ENCODE data around the gene ARAP2.

ARAP2 gene

GRCh38 chr4:36053930-36054329 lies 190.4 kb downstream of the ARAP2 start:
- in situ Hi-C loops (cut with MboI; ENCODE audit: low sequenced_read_pairs) = no loop called here

GRCh38 chr4:36051634-36052033 lies 192.7 kb downstream of the ARAP2 start:
- in situ Hi-C loops (cut with MboI; ENCODE audit: low sequenced_read_pairs) = no loop called here

- in situ Hi-C loops (cut with MboI; ENCODE audit: low sequenced_read_pairs) = no loop called here
Observed at GRCh38 chr4:36046026-36046425, 198.3 kb downstream of the ARAP2 start.

GRCh38 chr4:36043901-36044300 lies 200.4 kb downstream of the ARAP2 start:
- in situ Hi-C loops (cut with MboI; ENCODE audit: low sequenced_read_pairs) = no loop called here

- in situ Hi-C loops (cut with MboI; ENCODE audit: low sequenced_read_pairs) = no loop called here
Observed at GRCh38 chr4:36043241-36043640, 201.1 kb downstream of the ARAP2 start.

- in situ Hi-C loops (cut with MboI; ENCODE audit: low sequenced_read_pairs) = no loop called here
Observed at GRCh38 chr4:36042122-36042970, 202.0 kb downstream of the ARAP2 start.

GRCh38 chr4:36041340-36041739 lies 203.0 kb downstream of the ARAP2 start:
- in situ Hi-C loops (cut with MboI; ENCODE audit: low sequenced_read_pairs) = no loop called here

- in situ Hi-C loops (cut with MboI; ENCODE audit: low sequenced_read_pairs) = no loop called here
Observed at GRCh38 chr4:36039026-36039425, 205.3 kb downstream of the ARAP2 start.

GRCh38 chr4:36038491-36038890 lies 205.8 kb downstream of the ARAP2 start:
- in situ Hi-C loops (cut with MboI; ENCODE audit: low sequenced_read_pairs) = no loop called here

- in situ Hi-C loops (cut with MboI; ENCODE audit: low sequenced_read_pairs) = no loop called here
Observed at GRCh38 chr4:36037127-36037526, 207.2 kb downstream of the ARAP2 start.

GRCh38 chr4:36029951-36030350 lies 214.4 kb downstream of the ARAP2 start:
- in situ Hi-C loops (cut with MboI; ENCODE audit: low sequenced_read_pairs) = no loop called here

GRCh38 chr4:36027203-36027602 lies 217.1 kb downstream of the ARAP2 start:
- in situ Hi-C loops (cut with MboI; ENCODE audit: low sequenced_read_pairs) = no loop called here

- in situ Hi-C loops (cut with MboI; ENCODE audit: low sequenced_read_pairs) = no loop called here
Observed at GRCh38 chr4:36026348-36026880, 217.9 kb downstream of the ARAP2 start.

- in situ Hi-C loops (cut with MboI; ENCODE audit: low sequenced_read_pairs) = no loop called here
Observed at GRCh38 chr4:36024901-36025660, 219.2 kb downstream of the ARAP2 start.

- in situ Hi-C loops (cut with MboI; ENCODE audit: low sequenced_read_pairs) = no loop called here
Observed at GRCh38 chr4:36020351-36020750, 224.0 kb downstream of the ARAP2 start.

Measured in HL-60/S4 treated with phorbol 12-myristate 13-acetate at 8.2 ng/mL for 4 days and 3 days (cell line).